Uterus (tissue), 2 donors: ENCODE results near the gene SLC41A1.

Experiments
- CTCF ChIP-seq, 4 experiments: fragments of 200-600 bp in 2 of 4; fragments of 450-650 bp in 2 of 4; sonication (generic) in 2 of 4; IDR thresholded peaks; one replicate each; pipeline ENCODE4 v1.5.1; 2016 to 2019; ENCODE audit warnings: antibody characterized with exemption in 4 of 4, mild to moderate bottlenecking in 2 of 4, moderate library complexity in 1 of 4
- POLR2A ChIP-seq, 2 donors: fragments of 450-650 bp; IDR thresholded peaks; one replicate each; pipeline ENCODE4 v1.6.1; 2016; ENCODE audit warnings: antibody characterized with exemption in 2 of 2, mild to moderate bottlenecking in 1 of 2, moderate library complexity in 1 of 2

- TF ChIP-seq POLR2A (IDR thresholded peaks at IDR 0.05) = no peak
- TF ChIP-seq CTCF (IDR thresholded peaks at IDR 0.05) = no peak
These were observed 3.5 kb downstream of the SLC41A1 start for GRCh38 chr1:205809469-205809868.
